SK-N-SH (cell line): Measurements from ENCODE around the gene INTS3.

Experiments used
- CTCF ChIP-seq: fragments of 200-600 bp; sonication (generic); IDR thresholded peaks from 2 replicates; pipeline ENCODE4 v1.6.1; 2017; ENCODE audit warnings: antibody characterized with exemption, mild to moderate bottlenecking, moderate library complexity
- MAX ChIP-seq: IDR thresholded peaks from 2 replicates; pipeline ENCODE4 v1.4.0; 2012; ENCODE audit warnings: low read depth
- RAD21 ChIP-seq: IDR thresholded peaks from 2 replicates; pipeline ENCODE4 v1.6.1; 2012; ENCODE audit warnings: mild to moderate bottlenecking, low read length
- REST ChIP-seq: IDR thresholded peaks from 2 replicates; pipeline ENCODE4 v1.6.1; 2012; ENCODE audit warnings: mild to moderate bottlenecking, low read depth, low read length, moderate library complexity
- TCF12 ChIP-seq: IDR thresholded peaks from 2 replicates; pipeline ENCODE4 v1.4.0; 2012
- USF2 ChIP-seq: fragments of 150-350 bp; IDR thresholded peaks from 2 replicates; pipeline ENCODE4 v1.6.1; 2017; ENCODE audit warnings: antibody characterized with exemption, low read length, low read depth, borderline replicate concordance

- TF ChIP-seq REST (no peak), RAD21 (no peak), MAX (no peak), CTCF (no peak), TCF12 (no peak), USF2 (no peak)
Measured at GRCh38 chr1:153760440-153760839, 32.6 kb downstream of the INTS3 start.
